Ascending aorta (tissue), 2 donors: ENCODE results near the gene ARHGEF6. TPM values are rescaled to one million over a fixed set of nuclear protein-coding genes. Genes with fewer than 3 reads are reported as not detected.

ENCODE experiments used
- DNase-seq, 2 donors: peaks; one replicate each; pipeline ENCODE4 v3.0.0-alpha.2; 2019; ENCODE audit warnings: low spot score in 2 of 2
- H3K27ac ChIP-seq, 2 donors: fragments of 200-600 bp; sonication (generic); one replicate each; pipeline ENCODE4 v1.5.1; 2016 to 2017; ENCODE audit warnings: mild to moderate bottlenecking in 1 of 2
- H3K27me3 ChIP-seq: fragments of 200-600 bp; sonication (generic); one replicate; pipeline ENCODE4 v1.5.1; 2017
- H3K36me3 ChIP-seq, 2 donors: fragments of 200-600 bp; sonication (generic); one replicate each; pipeline ENCODE4 v1.5.1; 2016
- H3K4me1 ChIP-seq, 2 donors: fragments of 200-600 bp; sonication (generic); one replicate each; pipeline ENCODE4 v1.5.1; 2016 to 2017; ENCODE audit warnings: mild to moderate bottlenecking in 1 of 2
- H3K4me3 ChIP-seq, 2 donors: fragments of 200-600 bp; sonication (generic); one replicate each; pipeline ENCODE4 v1.5.1; 2016 to 2017; ENCODE audit warnings: mild to moderate bottlenecking in 1 of 2
- H3K9me3 ChIP-seq, 2 donors: fragments of 200-600 bp; sonication (generic); one replicate each; pipeline ENCODE4 v1.5.1; 2016
- intact Hi-C: fragments of 100-400 bp; cut with DNase I; formaldehyde crosslinking; loops from one replicate; pipeline ENCODE4 v1.15.1; 2023
- total RNA-seq: library from RNA; depleted of rRNA; stranded (reverse); fragments of >200 nt; gene quantifications from one replicate; pipeline ENCODE4 v1.1.0, GENCODE V29; 2016
- TF ChIP-seq, protein P1 (sequence below), 3 experiments: fragments of 200-600 bp in 2 of 3; fragments of 450-650 bp in 1 of 3; sonication (generic) in 2 of 3; IDR thresholded peaks; one replicate each; pipeline ENCODE4 v1.5.1; 2016 to 2019; ENCODE audit warnings: antibody characterized with exemption in 3 of 3, mild to moderate bottlenecking in 1 of 3, moderate library complexity in 1 of 3

Gene ARHGEF6, protein sequence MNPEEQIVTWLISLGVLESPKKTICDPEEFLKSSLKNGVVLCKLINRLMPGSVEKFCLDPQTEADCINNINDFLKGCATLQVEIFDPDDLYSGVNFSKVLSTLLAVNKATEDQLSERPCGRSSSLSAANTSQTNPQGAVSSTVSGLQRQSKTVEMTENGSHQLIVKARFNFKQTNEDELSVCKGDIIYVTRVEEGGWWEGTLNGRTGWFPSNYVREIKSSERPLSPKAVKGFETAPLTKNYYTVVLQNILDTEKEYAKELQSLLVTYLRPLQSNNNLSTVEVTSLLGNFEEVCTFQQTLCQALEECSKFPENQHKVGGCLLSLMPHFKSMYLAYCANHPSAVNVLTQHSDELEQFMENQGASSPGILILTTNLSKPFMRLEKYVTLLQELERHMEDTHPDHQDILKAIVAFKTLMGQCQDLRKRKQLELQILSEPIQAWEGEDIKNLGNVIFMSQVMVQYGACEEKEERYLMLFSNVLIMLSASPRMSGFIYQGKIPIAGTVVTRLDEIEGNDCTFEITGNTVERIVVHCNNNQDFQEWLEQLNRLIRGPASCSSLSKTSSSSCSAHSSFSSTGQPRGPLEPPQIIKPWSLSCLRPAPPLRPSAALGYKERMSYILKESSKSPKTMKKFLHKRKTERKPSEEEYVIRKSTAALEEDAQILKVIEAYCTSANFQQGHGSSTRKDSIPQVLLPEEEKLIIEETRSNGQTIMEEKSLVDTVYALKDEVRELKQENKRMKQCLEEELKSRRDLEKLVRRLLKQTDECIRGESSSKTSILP
- 17.6 TPM for total RNA-seq

DNA sequence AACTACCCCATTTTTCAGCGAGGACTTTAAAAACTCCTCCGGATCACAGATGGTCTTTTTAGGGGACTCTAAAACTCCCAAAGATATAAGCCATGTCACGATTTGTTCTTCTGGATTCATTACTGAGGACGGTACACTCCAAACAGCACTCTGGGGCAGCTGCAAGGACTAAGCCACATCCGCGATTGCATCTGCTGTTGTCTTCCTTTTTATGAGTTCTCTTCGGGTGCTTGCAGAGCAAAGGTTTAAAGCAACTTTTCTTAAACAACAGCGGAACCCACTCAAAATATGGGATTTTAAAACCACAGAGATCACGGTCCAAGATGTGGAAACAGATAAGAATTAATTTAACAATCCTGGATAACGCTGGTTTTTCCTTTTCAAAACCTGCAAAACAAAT lies at the start of gene ARHGEF6:
TSS of gene ARHGEF6 (minus strand) at position 170 of the 400 bp plus-strand sequence. CDS start at position 120, 50 bp downstream.
- intact Hi-C loops, result no loop called here
- TF ChIP-seq, protein P1, sequence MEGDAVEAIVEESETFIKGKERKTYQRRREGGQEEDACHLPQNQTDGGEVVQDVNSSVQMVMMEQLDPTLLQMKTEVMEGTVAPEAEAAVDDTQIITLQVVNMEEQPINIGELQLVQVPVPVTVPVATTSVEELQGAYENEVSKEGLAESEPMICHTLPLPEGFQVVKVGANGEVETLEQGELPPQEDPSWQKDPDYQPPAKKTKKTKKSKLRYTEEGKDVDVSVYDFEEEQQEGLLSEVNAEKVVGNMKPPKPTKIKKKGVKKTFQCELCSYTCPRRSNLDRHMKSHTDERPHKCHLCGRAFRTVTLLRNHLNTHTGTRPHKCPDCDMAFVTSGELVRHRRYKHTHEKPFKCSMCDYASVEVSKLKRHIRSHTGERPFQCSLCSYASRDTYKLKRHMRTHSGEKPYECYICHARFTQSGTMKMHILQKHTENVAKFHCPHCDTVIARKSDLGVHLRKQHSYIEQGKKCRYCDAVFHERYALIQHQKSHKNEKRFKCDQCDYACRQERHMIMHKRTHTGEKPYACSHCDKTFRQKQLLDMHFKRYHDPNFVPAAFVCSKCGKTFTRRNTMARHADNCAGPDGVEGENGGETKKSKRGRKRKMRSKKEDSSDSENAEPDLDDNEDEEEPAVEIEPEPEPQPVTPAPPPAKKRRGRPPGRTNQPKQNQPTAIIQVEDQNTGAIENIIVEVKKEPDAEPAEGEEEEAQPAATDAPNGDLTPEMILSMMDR (IDR thresholded peaks at IDR 0.05), result no peak
- peak within 1 kb of the TSS; percentile 39 to 56 for H3K27ac ChIP-seq

DNA sequence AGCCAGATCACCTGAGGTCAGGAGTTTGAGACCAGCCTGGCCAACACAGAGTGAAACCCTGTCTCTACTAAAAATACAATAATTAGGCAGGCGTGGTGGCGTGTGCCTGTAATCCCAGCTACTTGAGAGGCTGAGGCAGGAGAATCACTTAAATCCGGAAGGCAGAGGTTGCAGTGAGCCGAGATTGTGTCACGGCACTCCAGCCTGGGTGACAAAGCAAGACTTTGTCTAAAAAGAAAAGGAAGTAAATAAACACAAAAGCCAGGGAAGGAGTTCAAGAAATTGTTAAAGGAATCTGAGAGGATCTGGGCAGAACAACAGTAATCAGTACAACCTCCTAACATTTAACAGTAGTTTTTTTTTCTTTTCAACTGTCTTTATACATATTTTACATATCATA lies 48.7 kb upstream of the ARHGEF6 start:
- intact Hi-C loops, result no loop called here
- H3K4me1 ChIP-seq, result no peaks in the 10 kb centered on the region
- no peak for DNase-seq
- TF ChIP-seq, protein P1 (IDR thresholded peaks at IDR 0.05), result no peak
- peaks cover 0 to 4% of the 10 kb centered on the region in 2 donors for H3K36me3 ChIP-seq
- no peaks in the 10 kb centered on the region for H3K9me3 ChIP-seq
- no peaks in the 10 kb centered on the region for H3K27me3 ChIP-seq
- H3K4me3 ChIP-seq, result no peak overlapping the region
- no peak overlapping the region for H3K27ac ChIP-seq

More for the DNA sequence above, at the start of gene ARHGEF6:
- no peaks in the 10 kb centered on the region for H3K36me3 ChIP-seq
- H3K9me3 ChIP-seq, result no peaks in the 10 kb centered on the region
- DNase-seq, result no peak
- peak within 1 kb of the TSS; percentile 2 to 50 for H3K4me3 ChIP-seq
- H3K4me1 ChIP-seq, result peaks cover 0 to 4% of the 10 kb centered on the region in 2 donors
- H3K27me3 ChIP-seq, result no peaks in the 10 kb centered on the region

DNA sequence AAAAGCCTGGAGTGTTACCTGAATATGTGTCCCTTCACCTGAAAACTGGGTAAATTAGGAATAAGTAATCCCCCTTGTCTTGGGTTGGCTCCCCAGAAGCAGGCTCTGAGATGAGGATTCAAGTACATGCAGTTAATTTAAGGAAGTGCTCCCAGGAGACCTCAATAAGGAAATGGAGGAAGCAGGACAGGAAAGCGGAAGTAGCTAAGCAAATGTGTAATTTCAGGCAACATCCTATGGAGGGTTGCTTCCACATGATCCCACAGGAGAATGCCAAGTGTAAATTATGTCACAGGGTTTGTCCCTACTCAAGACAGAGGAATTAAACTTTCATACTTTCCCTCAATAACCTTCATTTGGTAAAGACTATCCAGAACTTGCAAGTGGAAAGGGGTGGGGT lies 48.1 kb upstream of the ARHGEF6 start:
- Histone ChIP-seq H3K9me3 (no peaks in the 10 kb centered on the region), H3K27me3 (no peaks in the 10 kb centered on the region), H3K27ac (no peak overlapping the region), H3K4me1 (no peaks in the 10 kb centered on the region), H3K4me3 (no peak overlapping the region), H3K36me3 (peaks cover 0 to 4% of the 10 kb centered on the region in 2 donors)
- TF ChIP-seq, protein P1 (IDR thresholded peaks at IDR 0.05), result no peak
- no peak for DNase-seq
- intact Hi-C loops, result no loop called here

DNA sequence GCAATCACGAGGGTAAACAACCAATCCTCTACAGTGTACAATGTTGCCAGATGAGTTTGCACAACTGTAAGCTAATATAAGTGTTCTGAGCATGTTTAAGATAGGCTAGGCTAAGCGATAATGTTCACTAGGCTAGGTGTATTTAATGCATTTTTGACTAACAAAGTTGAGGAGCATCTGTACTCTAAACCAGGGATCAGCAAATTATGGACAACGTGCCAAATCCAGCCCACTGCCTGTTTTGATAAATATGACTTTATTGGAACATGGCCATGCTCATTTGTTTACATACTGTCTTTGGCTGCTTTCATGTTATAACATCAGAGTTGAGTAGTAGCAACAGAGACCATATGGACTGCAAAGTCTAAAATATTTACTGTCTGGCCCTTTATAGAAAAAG lies 46.3 kb upstream of the ARHGEF6 start:
- Histone ChIP-seq H3K36me3 (peaks cover 0 to 4% of the 10 kb centered on the region in 2 donors), H3K27ac (no peak overlapping the region), H3K4me1 (no peaks in the 10 kb centered on the region), H3K4me3 (no peak overlapping the region), H3K27me3 (no peaks in the 10 kb centered on the region), H3K9me3 (no peaks in the 10 kb centered on the region)
- DNase-seq, result no peak
- intact Hi-C loops, result no loop called here
- TF ChIP-seq, protein P1 (IDR thresholded peaks at IDR 0.05), result no peak

DNA sequence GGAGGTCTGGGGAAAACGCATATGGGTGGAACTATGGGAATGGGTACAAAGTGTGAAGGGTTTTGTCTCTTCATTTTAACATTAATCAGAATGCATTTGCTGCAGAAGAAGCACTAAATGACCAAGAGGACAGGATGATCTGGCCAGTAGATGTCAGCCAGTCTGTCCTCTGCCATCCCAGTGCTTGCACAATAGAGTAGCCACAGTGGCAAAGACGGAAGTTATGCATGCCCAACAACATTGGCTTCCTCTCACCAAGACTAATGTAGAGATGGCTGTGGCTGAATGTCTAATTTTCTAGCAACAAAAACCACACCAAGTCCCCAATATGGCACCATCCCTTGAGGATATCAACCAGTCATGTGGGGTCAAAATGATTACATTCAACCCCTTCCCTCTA lies 45.0 kb upstream of the ARHGEF6 start:
- H3K9me3 ChIP-seq, result no peaks in the 10 kb centered on the region
- H3K27ac ChIP-seq, result no peak overlapping the region
- no peak overlapping the region for H3K4me3 ChIP-seq
- no peak for DNase-seq
- H3K27me3 ChIP-seq, result no peaks in the 10 kb centered on the region
- H3K4me1 ChIP-seq, result no peaks in the 10 kb centered on the region
- intact Hi-C loops, result no loop called here
- TF ChIP-seq, protein P1 (IDR thresholded peaks at IDR 0.05), result no peak
- H3K36me3 ChIP-seq, result peaks cover 0 to 4% of the 10 kb centered on the region in 2 donors
